GM20431 (cell line): ENCODE results near the gene SORCS2.

Experiments
- in situ Hi-C: fragments of 300-500 bp; cut with MseI, MboI; formaldehyde crosslinking; loops from one replicate; pipeline ENCODE4 v1.15.0; 2020; ENCODE audit warnings: low sequenced_read_pairs; ENCODE audit not compliant: unreplicated experiment

Gene SORCS2

GRCh38 chr4:7733801-7734650, 541.7 kb downstream of the SORCS2 start:
- in situ Hi-C loops, result no loop called here

- in situ Hi-C loops, result no loop called here
Observed at GRCh38 chr4:7734651-7735260, 542.4 kb downstream of the SORCS2 start.

GRCh38 chr4:7735395-7735794, 543.1 kb downstream of the SORCS2 start:
- in situ Hi-C loops, result no loop called here

DNA sequence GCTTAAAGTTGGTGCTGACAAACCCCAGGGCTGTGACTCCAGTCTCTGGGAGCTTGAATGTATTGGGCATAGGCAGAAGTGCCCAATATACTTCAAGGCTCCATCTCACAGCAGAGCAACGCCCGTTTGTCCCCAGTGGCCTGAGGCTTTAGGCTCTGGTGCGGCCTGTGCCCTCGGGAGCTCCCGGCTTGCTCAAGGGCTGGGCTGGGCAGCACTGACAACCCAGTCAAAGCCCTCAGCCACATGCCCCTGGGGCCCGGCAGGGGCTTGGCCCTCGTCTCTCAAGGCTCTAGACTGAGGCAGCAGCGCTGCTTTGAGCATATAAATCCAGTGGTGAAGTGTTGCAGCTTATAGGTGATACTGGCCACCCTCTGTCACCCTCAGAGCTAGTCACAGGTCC, 543.6 kb downstream of the SORCS2 start:
- in situ Hi-C loops, result no loop called here

DNA sequence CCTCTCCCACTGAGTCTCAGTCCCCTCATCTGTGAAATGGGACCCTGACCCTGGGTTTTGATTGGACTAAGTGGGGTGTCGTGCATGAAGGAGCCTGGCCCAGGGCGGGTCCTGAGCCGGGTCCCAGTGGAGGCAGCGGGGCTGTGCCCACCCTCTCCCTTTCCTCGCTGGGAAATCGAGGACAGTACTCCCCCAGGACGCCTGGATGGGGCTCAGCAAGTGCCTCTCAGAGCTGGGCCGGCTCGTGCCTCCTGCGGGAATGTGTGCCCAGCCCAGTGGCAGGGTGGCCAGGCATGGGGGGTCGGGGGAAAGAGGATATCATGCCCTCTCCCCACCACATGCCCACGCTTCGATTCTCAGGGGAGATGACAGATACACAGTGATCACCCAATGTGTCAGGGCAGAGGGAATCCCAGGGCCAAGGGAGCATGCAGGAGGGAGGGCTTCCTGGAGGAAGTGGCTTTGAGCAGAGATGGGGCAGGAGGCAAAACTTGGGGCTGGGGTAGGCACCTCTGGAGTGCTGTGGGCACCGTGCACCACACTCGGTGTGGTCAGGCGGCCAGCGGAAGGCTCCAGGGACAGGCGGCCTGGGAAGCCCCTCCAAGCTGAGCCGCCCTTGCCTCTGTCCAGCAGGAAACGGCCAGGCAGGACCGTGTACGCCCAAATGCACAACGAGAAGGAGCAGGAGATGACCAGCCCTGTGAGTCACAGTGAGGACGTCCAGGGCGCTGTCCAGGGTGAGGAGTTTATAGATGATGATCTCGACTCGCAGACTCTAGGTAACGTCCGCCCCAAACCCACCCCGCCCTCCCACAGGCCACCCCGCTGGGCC, 544.3 kb downstream of the SORCS2 start:
- in situ Hi-C loops, result no loop called here

DNA sequence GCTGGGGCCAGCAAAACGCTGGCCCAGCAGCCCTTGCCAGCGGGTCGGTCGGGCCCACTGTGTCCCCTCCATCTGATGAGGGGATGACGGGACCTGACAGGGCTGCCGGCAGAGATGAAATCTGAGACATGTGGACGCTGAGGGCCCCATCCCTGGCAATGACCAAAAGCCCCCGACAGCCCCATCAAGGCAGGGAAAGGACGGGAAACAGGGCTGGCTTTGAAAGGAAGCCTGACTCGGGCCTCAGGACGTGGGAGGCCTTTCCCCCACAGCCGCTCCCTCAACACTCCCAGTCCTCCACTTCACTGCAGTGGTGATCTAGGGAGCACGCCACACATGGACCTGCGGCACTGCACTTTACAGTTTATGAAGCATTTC, 544.9 kb downstream of the SORCS2 start:
- in situ Hi-C loops, result no loop called here

- in situ Hi-C loops, result no loop called here
Observed at GRCh38 chr4:7737752-7738457, 545.6 kb downstream of the SORCS2 start.

GRCh38 chr4:7738458-7739076, 546.2 kb downstream of the SORCS2 start:
- in situ Hi-C loops, result no loop called here

- in situ Hi-C loops, result no loop called here
Observed at GRCh38 chr4:7739077-7739917, 547.0 kb downstream of the SORCS2 start.

GRCh38 chr4:7739918-7740865, 547.9 kb downstream of the SORCS2 start:
- in situ Hi-C loops, result no loop called here

DNA sequence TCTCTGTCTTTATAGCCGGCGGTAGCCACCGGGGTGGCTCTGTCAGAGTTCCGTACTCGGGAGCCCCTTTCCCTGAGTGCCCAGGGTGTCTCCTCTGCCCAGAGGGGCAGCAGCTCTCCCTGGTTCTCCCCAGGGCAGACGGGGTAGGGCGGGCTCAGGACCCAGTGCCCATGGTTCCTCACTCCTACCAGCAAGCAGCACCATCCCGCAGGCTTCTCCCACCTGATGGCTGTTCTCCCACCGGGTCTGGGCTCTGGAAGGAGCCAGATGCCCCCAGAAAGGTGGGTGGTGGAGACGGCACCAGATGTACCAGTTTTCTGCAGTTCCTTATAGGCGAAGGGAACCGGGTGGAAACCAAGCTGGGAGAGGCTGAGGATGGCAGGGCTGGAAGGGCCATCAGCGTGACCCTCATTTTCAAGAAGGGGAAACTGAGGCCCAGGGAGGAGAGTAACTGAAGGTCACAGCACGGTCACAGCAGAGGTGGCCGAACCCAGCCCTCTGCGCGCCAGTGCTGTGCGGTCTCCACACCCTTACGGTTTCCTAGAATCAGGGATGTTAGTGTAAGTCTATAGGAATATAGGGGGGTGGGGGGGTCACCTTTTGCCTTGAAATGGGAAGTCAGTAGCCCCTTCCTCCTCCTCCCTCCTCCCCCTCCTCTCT, 548.7 kb downstream of the SORCS2 start:
- in situ Hi-C loops, result no loop called here

DNA sequence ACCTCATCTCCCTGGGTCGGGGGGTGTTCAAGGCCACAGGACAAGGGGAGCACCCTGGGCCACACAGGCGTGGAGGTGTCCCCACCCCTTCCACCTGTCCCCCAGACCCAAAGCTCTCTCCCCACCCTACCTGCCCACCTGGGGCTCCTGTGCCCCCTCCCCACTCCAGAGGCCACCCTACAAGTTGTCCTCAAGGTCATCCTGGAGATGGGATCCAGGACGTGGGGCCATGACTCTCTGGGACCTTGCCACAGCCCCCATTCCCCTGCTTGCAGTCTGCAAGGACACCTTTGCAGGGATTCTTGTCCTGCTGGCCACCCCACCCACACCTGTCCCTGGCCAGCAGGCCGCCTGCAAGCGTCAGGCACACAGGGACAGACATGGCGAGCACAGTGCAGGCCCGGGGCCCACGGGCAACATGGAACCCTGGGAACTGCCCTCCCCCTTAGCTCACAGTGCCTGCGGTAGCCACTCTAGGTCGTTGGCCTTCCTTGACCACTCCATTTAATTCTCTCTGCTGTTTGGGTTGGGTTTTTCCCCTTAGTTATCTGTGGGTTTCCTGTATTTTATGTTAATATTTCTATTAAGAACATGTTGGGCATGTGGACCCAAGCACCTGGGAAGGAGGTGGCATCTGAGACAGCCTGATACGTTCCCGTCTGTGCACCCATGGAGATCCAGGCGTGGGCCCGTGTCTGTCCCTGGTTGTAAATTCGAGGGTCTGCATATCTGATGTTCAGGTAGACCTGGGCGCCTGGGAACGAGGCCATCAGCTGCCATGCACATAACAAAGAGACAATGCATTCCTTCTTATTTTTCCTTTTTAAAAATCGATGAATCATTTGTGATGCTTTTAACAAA, 549.8 kb downstream of the SORCS2 start:
- in situ Hi-C loops, result no loop called here

GRCh38 chr4:7742807-7743280, 550.5 kb downstream of the SORCS2 start:
- in situ Hi-C loops, result no loop called here

DNA sequence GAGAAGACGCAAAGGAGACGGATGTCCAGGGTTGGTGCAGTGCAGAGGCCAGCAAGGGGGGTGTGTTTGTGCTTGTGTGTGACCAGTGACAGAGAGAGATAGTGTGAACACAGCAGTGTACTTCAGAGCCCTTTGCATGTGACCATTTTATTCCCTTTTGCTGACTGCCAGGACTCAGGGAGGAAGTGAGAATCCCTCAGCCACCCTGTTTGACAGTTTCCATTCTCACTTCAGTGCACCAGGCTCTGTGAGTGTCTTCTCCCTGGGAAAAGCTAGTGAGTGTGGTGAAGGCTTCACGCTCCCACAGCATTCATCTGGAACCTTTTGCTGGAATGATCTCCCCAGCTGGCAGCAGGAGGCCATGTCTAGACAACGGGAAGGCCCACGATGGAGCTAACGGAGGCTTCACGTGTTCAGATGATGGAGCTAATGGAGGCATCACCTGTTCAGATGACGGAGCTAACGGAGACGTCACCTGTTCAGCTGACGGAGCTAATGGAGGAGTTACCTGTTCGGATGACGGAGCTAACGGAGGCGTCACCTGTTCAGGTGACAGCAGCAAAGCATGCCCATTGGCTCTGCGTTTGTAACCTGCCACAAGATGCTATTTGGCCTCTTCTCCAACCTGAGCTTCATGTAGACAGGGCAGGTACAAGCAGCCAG, 551.9 kb downstream of the SORCS2 start:
- in situ Hi-C loops, result no loop called here

DNA sequence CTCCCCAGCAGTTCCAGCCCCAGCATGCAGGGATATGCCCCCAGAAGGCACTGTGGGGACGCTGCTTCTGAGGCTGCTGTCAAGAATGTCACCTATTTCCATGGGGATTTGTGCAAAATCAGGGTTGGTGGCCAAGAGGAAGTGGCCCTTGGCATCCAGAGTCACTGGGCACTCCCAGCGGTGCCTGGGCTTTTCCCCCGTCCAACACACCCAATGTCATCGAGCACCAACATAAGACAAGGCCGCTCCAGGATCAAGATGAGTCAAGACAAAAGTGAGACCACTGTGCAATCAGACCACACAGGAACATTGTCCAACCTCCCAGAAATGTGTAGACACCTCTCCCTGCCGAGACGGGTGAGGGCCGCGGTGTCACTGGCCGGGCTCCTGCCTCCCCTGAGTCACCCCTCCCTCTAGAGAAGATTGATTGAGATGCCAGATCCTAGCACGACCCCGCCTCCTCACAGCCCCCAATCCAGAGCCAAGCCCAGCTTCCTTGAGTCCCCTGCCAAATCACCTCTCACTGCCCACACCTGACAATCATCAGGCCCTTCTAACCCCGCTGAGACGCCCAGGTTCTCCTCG, 553.1 kb downstream of the SORCS2 start:
- in situ Hi-C loops, result no loop called here
